BE2C (cell line): Measurements from ENCODE around the gene MACF1.
"Not testable (repeated sequence)": the region's sequence is repeated elsewhere in the genome, so short reads cannot be mapped to it uniquely, and the experiment has no call there.

ENCODE experiments used
- DNase-seq: peaks from one replicate; pipeline ENCODE4 v3.0.0-alpha.2; 2020
- H3K27me3 ChIP-seq: fragments of 250-450 bp; sonication (Bioruptor Pico); 2 replicates; pipeline ENCODE4 v1.5.1; 2020; ENCODE audit warnings: mild to moderate bottlenecking
- H3K36me3 ChIP-seq: fragments of 250-450 bp; sonication (Bioruptor Pico); 2 replicates; pipeline ENCODE4 v1.5.1; 2020; ENCODE audit warnings: mild to moderate bottlenecking
- H3K4me1 ChIP-seq: fragments of 250-450 bp; sonication (Bioruptor Pico); 2 replicates; pipeline ENCODE4 v1.5.1; 2020
- H3K4me3 ChIP-seq: 2 replicates; pipeline ENCODE4 v1.5.1; 2011; ENCODE audit warnings: low read depth, low read length
- H3K9me3 ChIP-seq: fragments of 250-450 bp; sonication (Bioruptor Pico); 2 replicates; pipeline ENCODE4 v1.5.1; 2020
- TF ChIP-seq, protein P1 (sequence below): IDR thresholded peaks from 2 replicates; pipeline ENCODE4 v1.5.1; 2012; ENCODE audit warnings: mild to moderate bottlenecking, low read depth, low read length

MACF1 gene

DNA sequence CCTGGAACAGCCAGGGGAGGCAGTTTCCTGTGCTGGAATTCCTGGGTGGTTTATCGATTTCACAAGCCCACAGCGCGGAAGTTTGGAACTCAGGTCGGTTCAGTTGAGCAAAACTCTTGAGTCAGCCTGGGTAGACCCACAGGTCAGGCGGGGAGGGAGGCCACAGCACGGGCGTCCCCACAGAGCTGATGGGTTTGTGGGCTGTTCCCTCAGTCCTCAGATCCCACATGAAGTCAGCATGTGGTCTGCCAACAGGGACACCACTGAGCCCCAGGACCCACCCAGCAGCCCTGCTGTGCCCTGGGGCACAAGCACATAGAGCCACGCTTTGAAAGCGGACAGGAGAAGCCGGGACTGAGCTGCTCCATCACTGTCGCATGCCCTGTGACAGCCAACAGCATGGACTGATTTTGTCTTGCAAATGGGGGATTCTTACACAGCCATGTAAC, 304.4 kb downstream of the MACF1 start:
- Histone ChIP-seq H3K27me3 (no peaks in the 10 kb centered on the region), H3K36me3 (no peaks in the 10 kb centered on the region), H3K9me3 (no peaks in the 10 kb centered on the region), H3K4me1 (no peaks in the 10 kb centered on the region), H3K4me3 (no peak overlapping the region)
- TF ChIP-seq, protein P1, sequence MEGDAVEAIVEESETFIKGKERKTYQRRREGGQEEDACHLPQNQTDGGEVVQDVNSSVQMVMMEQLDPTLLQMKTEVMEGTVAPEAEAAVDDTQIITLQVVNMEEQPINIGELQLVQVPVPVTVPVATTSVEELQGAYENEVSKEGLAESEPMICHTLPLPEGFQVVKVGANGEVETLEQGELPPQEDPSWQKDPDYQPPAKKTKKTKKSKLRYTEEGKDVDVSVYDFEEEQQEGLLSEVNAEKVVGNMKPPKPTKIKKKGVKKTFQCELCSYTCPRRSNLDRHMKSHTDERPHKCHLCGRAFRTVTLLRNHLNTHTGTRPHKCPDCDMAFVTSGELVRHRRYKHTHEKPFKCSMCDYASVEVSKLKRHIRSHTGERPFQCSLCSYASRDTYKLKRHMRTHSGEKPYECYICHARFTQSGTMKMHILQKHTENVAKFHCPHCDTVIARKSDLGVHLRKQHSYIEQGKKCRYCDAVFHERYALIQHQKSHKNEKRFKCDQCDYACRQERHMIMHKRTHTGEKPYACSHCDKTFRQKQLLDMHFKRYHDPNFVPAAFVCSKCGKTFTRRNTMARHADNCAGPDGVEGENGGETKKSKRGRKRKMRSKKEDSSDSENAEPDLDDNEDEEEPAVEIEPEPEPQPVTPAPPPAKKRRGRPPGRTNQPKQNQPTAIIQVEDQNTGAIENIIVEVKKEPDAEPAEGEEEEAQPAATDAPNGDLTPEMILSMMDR: no peak
- peak; percentile 14 for DNase-seq

DNA sequence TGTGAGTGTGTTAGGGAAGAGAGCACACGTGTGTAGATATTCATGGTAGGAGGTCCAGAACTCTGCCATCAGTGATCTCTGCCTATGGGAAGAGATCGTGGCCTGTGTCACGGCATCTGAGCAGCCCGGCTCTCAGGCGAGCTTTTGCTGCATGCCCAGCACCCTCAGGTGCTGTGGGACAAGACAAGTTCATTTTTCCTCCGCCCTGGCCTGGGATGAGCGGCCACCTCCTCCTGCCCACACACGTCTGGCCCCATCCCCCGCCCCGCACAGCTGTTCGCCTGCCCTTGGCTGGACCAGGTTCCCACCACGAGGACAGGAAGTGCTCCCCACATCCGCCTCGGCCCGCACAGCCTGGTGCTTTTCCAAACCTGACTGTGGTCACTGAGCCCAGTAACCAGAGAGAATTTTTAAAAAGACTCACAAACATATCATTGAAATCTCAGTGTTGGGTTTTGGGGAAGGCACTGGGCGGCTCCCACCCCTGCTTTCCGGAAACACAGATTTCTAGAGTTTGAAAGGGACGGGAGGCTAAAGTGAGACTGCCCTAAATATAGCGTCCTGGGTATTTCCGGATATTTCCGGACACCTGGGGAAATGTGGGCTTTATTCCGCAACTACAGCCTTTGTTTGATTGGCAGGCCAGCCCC, 305.0 kb downstream of the MACF1 start:
- DNase-seq: no peak
- H3K27me3 ChIP-seq: no peaks in the 10 kb centered on the region
- no peaks in the 10 kb centered on the region for H3K9me3 ChIP-seq
- TF ChIP-seq, protein P1: no peak
- no peaks in the 10 kb centered on the region for H3K4me1 ChIP-seq
- H3K36me3 ChIP-seq: no peaks in the 10 kb centered on the region
- no peak overlapping the region for H3K4me3 ChIP-seq

DNA sequence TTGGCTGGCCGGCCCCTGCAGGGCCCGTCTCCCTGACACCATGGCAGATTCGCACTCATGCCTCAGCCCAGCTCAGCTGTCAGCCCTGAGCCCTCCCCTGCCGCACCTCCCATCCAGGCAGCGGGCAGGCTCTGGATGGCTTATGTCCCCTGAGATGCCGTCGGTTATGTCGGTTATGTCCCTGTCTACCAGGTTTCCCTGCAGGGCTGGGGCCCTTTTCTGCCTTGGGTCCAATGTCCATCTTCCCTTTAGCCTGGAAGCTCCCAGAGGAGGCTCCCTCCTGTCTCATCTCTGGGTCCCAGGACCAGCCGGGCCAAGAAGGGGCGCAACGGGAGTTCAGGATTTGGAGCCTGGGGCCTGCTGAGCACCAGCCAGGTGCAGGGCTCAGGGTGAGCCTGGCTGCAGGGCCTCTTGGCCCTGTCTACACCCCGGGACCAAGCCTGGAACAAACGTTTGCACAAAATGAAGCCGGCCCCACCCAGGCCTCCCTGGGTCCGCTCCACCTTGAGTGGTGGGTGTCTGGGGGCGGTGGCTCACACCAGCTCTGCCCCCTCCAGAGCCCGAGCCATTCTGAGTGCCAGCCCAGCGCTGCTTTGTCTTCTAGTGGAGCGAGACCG, 306.2 kb downstream of the MACF1 start:
- not testable (repeated sequence) for H3K9me3 ChIP-seq, H3K27me3 ChIP-seq, DNase-seq, H3K4me1 ChIP-seq, H3K36me3 ChIP-seq, H3K4me3 ChIP-seq

DNA sequence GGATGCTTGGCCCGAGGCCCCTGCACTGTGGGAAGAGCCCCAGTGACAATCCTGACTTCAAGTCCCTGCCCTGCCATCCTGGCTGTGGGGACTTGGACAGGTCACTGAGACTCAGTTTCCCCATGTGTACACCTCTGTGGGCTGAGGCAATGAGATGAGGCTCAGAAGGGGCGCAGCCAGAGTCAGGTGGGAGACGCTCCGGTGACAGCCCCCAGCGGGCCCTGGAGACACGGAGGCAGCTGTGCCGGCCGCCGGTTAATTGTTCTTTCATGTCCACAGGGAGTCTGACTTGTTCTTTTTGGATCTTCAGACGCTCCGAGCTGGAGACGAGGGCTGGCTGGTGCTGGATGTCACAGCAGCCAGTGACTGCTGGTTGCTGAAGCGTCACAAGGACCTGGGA, 307.0 kb downstream of the MACF1 start:
- not testable (repeated sequence) for H3K4me1 ChIP-seq, H3K9me3 ChIP-seq, H3K36me3 ChIP-seq, DNase-seq, H3K4me3 ChIP-seq, H3K27me3 ChIP-seq

DNA sequence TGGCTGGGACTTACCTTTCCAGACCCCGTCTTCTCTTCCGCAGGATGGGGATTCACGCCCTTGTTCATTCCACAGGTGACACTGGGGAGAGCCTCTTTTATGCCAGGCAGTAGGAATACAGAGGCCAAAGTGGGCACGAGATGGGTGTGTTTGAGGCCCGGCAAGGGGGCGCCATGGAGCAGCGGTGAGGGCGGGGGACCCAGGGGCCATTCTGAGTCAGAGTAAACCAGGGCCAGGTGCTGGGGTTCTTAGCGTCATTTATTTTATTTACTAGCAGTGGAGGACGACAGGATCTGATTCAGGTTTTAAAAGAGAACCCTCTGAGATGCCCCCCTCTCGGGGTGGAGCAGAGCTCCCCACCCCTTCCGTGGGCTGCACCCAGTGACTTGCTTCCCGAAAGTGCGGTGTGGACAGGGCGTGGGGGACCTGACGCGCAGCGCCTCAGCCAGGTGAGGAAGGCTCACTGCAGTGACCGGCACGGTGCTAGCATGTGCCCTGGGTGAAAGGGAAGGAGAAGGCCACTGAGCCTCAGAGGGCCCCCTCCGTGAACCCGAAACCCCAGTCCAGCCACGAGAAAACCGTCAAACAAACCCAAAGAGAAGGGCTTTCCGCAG, 307.8 kb downstream of the MACF1 start:
- not testable (repeated sequence) for H3K4me1 ChIP-seq, H3K27me3 ChIP-seq, H3K4me3 ChIP-seq, H3K9me3 ChIP-seq, DNase-seq, H3K36me3 ChIP-seq

DNA sequence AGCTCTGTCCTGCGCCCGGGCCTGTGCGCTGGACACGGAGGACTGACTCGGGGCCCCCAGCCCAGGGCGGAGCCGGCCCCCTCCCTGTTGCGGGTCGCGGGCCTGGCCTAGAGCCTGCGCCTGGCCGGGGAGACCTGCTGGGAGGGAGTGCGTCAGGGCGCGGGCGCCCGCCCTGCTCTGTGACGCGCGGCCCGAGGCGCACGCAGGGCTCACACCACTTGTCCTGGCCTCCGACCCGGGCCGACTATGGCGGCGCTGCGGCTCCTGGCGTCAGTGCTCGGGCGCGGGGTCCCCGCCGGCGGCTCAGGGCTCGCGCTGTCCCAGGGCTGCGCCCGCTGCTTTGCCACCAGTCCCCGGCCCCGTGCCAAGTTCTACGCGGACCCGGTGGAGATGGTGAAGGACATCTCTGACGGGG, 310.2 kb downstream of the MACF1 start:
- not testable (repeated sequence) for H3K9me3 ChIP-seq, DNase-seq, H3K4me3 ChIP-seq, H3K4me1 ChIP-seq, H3K36me3 ChIP-seq, H3K27me3 ChIP-seq

DNA sequence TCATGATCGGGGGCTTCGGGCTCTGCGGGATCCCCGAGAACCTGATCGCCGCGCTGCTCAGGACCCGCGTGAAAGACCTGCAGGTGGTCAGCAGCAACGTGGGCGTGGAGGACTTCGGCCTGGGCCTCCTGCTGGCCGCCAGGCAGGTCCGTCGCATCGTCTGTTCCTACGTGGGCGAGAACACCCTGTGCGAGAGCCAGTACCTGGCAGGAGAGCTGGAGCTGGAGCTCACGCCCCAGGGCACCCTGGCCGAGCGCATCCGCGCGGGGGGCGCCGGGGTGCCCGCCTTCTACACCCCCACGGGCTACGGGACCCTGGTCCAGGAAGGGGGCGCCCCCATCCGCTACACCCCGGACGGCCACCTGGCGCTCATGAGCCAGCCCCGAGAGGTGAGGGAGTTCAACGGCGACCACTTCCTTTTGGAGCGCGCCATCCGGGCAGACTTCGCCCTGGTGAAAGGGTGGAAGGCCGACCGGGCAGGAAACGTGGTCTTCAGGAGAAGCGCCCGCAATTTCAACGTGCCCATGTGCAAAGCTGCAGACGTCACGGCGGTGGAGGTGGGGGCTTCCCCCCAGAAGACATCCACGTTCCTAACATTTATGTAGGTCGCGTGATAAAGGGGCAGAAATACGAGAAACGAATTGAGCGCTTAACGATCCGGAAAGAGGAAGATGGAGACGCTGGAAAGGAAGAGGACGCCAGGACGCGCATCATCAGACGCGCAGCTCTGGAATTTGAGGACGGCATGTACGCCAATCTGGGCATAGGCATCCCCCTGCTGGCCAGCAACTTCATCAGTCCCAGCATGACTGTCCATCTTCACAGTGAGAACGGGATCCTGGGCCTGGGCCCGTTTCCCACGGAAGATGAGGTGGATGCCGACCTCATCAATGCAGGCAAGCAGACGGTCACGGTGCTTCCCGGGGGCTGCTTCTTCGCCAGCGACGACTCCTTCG, 310.9 kb downstream of the MACF1 start:
- not testable (repeated sequence) for H3K9me3 ChIP-seq, H3K4me1 ChIP-seq, H3K4me3 ChIP-seq, H3K36me3 ChIP-seq, H3K27me3 ChIP-seq, DNase-seq

DNA sequence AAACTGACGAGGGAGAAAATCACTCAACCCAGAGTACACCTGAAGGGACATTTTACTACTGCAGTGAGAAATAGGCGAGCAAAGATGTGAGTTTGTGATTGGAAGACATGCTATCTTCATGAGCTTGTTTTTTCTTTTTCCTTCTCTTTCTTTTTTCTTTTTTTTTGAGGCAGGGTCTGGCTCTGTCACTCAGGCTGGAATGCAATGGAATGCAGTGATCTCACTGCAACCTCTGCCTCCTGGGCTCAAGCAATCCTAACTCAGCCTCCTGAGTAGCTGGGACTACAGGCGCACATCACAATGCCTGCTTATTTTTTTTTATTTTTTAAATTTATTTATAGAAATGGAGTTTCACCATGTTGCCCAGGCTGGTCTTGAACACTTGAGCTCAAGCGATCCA, 312.3 kb downstream of the MACF1 start:
- H3K36me3 ChIP-seq, DNase-seq, H3K9me3 ChIP-seq, H3K4me3 ChIP-seq, H3K27me3 ChIP-seq, H3K4me1 ChIP-seq: not testable (repeated sequence)

DNA sequence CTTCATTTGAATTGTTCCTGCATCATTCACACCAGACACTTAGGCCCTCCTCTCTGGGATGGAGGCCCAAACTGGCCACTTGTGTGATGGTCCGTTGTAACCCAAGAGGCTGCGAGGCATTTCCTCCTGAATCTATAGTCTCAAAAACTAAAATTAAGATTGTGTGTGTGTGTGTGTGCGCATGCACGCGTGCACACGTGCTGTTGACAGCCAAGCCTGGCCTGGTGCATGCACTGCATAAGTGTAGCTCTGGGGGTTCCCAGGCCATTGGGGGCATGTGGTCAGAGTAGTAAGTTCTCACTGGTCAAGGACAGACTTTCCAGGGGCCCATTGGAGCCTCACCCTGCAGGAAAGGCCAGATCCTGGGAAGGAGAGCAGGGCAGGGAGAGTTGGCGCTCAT, 313.4 kb downstream of the MACF1 start:
- not testable (repeated sequence) for H3K4me1 ChIP-seq, H3K9me3 ChIP-seq, H3K36me3 ChIP-seq, H3K4me3 ChIP-seq, DNase-seq, H3K27me3 ChIP-seq

DNA sequence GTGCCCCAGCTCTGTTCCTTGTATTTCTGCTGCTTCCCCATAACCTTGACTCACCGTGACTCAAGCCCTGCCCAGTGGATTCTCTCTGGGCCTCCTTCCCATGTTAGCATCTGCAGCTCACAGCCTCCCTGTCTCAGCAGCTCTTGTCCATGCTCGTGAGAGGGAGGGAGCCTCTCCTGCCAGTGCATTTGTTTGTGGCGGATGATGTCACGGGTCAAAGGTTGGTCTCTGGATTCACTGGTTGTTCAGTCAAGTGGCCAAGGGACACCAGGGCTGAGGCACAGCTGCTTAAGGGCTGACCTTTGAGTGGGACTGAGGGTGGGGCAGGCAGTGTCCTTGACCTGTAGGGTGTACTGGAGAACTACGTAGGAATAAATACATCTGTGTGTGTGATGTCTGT, 314.9 kb downstream of the MACF1 start:
- H3K4me3 ChIP-seq, H3K9me3 ChIP-seq, H3K36me3 ChIP-seq, H3K4me1 ChIP-seq, H3K27me3 ChIP-seq, DNase-seq: not testable (repeated sequence)

DNA sequence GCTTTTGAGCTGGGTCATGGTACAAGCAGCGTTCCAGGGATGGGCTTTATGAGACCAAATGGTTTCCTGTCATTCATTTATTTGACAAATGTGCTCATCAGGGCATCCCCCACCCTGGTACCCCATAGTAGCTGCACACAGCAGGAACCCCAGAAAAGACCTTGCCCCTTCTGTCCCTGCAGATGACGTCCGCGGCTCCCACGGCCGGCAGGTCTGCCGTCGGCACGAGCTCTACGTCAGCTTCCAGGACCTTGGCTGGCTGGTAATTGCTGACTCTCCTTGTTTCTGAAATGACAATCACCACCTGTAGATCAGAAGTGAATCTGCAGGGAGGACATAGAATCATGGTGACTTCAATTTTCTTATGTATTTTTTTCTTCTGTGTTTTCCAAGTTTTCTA, 317.7 kb downstream of the MACF1 start:
- H3K36me3 ChIP-seq, H3K9me3 ChIP-seq, H3K27me3 ChIP-seq, DNase-seq, H3K4me1 ChIP-seq, H3K4me3 ChIP-seq: not testable (repeated sequence)
